WTC11 (cell line): Measurements from ENCODE around the gene ENOX2.

ENCODE experiments used
- CTCF ChIP-seq: fragments of 200-600 bp; IDR thresholded peaks from 2 replicates; pipeline ENCODE4 v1.8.0; 2022; ENCODE audit warnings: antibody characterized with exemption
- GABPB1 ChIP-seq: sonication (generic); formaldehyde crosslinking; IDR thresholded peaks from 2 replicates; pipeline ENCODE4 v1.8.1; 2023; ENCODE audit warnings: mild to moderate bottlenecking, missing genetic modification reagents
- HMGXB4 ChIP-seq: sonication (generic); formaldehyde crosslinking; IDR thresholded peaks from 2 replicates; pipeline ENCODE4 v1.8.1; 2023; ENCODE audit warnings: mild to moderate bottlenecking, moderate library complexity, missing genetic modification reagents
- MLX ChIP-seq: sonication (generic); formaldehyde crosslinking; IDR thresholded peaks from 2 replicates; pipeline ENCODE4 v1.8.1; 2023; ENCODE audit warnings: mild to moderate bottlenecking, missing genetic modification reagents, moderate library complexity
- MYBL2 ChIP-seq: sonication (generic); formaldehyde crosslinking; IDR thresholded peaks from 2 replicates; pipeline ENCODE4 v1.8.1; 2023; ENCODE audit warnings: mild to moderate bottlenecking, moderate library complexity, missing genetic modification reagents
- NFE2L1 ChIP-seq: sonication (generic); formaldehyde crosslinking; IDR thresholded peaks from 2 replicates; pipeline ENCODE4 v1.8.1; 2023; ENCODE audit warnings: missing genetic modification reagents
- SP1 ChIP-seq: sonication (generic); formaldehyde crosslinking; conservative IDR thresholded peaks from 2 replicates; pipeline ENCODE4 v1.8.1; 2022; ENCODE audit warnings: missing genetic modification reagents
- STAT6 ChIP-seq: sonication (generic); formaldehyde crosslinking; conservative IDR thresholded peaks from 2 replicates; pipeline ENCODE4 v1.8.1; 2023; ENCODE audit warnings: mild to moderate bottlenecking, low read depth, missing genetic modification reagents, moderate library complexity
- ZNF232 ChIP-seq: sonication (generic); formaldehyde crosslinking; IDR thresholded peaks from 2 replicates; pipeline ENCODE4 v1.8.0; 2022; ENCODE audit warnings: mild to moderate bottlenecking, missing genetic modification reagents
- ZNF425 ChIP-seq: fragments of 250-450 bp; sonication (Bioruptor Pico); conservative IDR thresholded peaks from 2 replicates; pipeline ENCODE4 v1.9.0; 2021; ENCODE audit warnings: mild to moderate bottlenecking
- ZNF512 ChIP-seq: sonication (generic); formaldehyde crosslinking; IDR thresholded peaks from 2 replicates; pipeline ENCODE4 v1.8.1; 2022; ENCODE audit warnings: missing genetic modification reagents, borderline replicate concordance
- ZSCAN18 ChIP-seq: fragments of 250-450 bp; sonication (Bioruptor Pico); IDR thresholded peaks from 2 replicates; pipeline ENCODE4 v2.1.2; 2022; ENCODE audit warnings: mild to moderate bottlenecking, moderate library complexity
- TF ChIP-seq, protein P1 (sequence below): sonication (generic); formaldehyde crosslinking; IDR thresholded peaks from 2 replicates; pipeline ENCODE4 v1.8.1; 2022; ENCODE audit warnings: mild to moderate bottlenecking, moderate library complexity, missing genetic modification reagents
- TF ChIP-seq, protein P2 (sequence below): sonication (generic); formaldehyde crosslinking; IDR thresholded peaks from 2 replicates; pipeline ENCODE4 v1.8.0; 2022; ENCODE audit warnings: mild to moderate bottlenecking, missing genetic modification reagents

DNA sequence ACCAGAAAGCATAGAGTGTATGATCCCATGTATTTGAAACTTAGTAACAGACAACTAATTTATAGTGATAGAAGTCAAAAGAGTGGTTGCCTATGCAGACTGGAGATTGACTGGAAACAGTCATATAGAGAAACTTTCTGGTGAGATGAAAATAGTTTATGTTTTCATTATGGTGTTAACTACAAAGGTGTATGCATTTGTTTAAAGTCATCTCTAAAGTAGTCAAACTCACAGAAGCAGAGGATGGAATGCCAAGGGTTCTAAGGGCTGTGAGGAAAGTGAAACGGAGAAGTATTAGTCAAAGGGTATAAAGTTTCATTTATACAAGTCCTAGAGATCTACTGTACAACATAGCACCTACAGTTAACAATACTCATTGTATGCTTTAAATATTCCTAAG lies 45.8 kb downstream of the ENOX2 start:
- TF ChIP-seq ZNF232 (CRISPR knock-in tag), result no peak
- no peak for TF ChIP-seq ZNF512 (CRISPR knock-in tag)
- TF ChIP-seq CTCF, result no peak
- TF ChIP-seq GABPB1, result no peak
- TF ChIP-seq MYBL2, result no peak
- TF ChIP-seq STAT6 (CRISPR knock-in tag), result no peak
- no peak for TF ChIP-seq SP1 (CRISPR knock-in tag)
- TF ChIP-seq ZSCAN18 (CRISPR knock-in tag), result no peak
- TF ChIP-seq MLX, result no peak
- TF ChIP-seq ZNF425 (CRISPR knock-in tag), result no peak
- TF ChIP-seq, protein P1, sequence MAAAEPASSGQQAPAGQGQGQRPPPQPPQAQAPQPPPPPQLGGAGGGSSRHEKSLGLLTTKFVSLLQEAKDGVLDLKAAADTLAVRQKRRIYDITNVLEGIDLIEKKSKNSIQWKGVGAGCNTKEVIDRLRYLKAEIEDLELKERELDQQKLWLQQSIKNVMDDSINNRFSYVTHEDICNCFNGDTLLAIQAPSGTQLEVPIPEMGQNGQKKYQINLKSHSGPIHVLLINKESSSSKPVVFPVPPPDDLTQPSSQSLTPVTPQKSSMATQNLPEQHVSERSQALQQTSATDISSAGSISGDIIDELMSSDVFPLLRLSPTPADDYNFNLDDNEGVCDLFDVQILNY (CRISPR knock-in tag), result no peak
- no peak for TF ChIP-seq NFE2L1 (CRISPR knock-in tag)
- TF ChIP-seq, protein P2, sequence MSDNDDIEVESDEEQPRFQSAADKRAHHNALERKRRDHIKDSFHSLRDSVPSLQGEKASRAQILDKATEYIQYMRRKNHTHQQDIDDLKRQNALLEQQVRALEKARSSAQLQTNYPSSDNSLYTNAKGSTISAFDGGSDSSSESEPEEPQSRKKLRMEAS (CRISPR knock-in tag), result no peak
- TF ChIP-seq HMGXB4 (CRISPR knock-in tag), result no peak
